ENCODE data around the gene SARDH.

DNA sequence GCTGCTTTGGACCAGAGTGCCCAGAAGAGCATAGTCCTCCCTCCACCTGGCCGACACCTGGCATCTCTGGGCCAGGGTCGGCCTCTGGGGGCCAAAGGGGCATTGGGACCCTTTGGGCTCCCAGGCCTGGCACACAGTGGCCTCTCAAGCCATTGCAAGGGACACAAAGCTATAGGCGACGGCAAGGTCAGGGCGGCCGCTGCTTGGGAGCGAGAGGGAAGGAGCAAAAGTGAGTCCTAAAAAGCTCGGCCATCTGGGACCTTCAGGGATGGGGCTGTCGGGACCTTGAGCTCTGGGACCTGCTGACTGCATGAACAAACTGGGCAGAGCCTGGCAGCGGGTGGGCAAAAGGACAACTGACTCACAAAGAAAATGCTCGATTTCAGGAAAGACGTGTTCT lies 88.1 kb downstream of the SARDH start:
- TF ChIP-seq POLR2A (IDR thresholded peaks at IDR 0.05; ENCODE audit: low read depth, low read length) (no peak), POLR2AphosphoS5 (IDR thresholded peaks at IDR 0.05; ENCODE audit: low read depth, low read length) (no peak)
